Activated CD4-positive, alpha-beta T cell treated with anti-CD3 and anti-CD28 coated beads, Interleukin-2, amount 10 ng/mL, durations not matched to agents 7 days and 5 days (primary cell): ENCODE data around the gene SYNE1. TPM values are rescaled to one million over a fixed set of nuclear protein-coding genes. Genes with fewer than 3 reads are reported as not detected.

Experiments
- CTCF ChIA-PET: fragments of 350-600 bp; sonication (Branson Sonifier 250); formaldehyde crosslinking; loops from one replicate; lab custom pipeline; 2021; ENCODE audit warnings: antibody characterized with exemption; lab: Charles Lee
- POLR2A ChIA-PET: fragments of 350-600 bp; sonication (Branson Sonifier 250); formaldehyde crosslinking; loops from one replicate; lab custom pipeline; 2021; ENCODE audit warnings: antibody characterized with exemption; lab: Charles Lee
- DNase-seq: peaks from one replicate; pipeline ENCODE4 v3.0.0-alpha.2; 2020
- H3K27ac Mint-ChIP-seq: one replicate; pipeline ENCODE4 v1.8.0; 2021; ENCODE audit warnings: mild to moderate bottlenecking, moderate library complexity, mixed read lengths
- H3K27me3 Mint-ChIP-seq: one replicate; pipeline ENCODE4 v1.8.0; 2021; ENCODE audit warnings: mixed read lengths
- H3K36me3 Mint-ChIP-seq: one replicate; pipeline ENCODE4 v1.8.0; 2021; ENCODE audit warnings: low read depth, mixed read lengths
- H3K4me1 Mint-ChIP-seq: one replicate; pipeline ENCODE4 v1.8.0; 2021; ENCODE audit warnings: mixed read lengths
- H3K4me3 Mint-ChIP-seq: one replicate; pipeline ENCODE4 v1.8.0; 2021; ENCODE audit warnings: mild to moderate bottlenecking, moderate library complexity, mixed read lengths
- H3K9me3 Mint-ChIP-seq: one replicate; pipeline ENCODE4 v1.8.0; 2021; ENCODE audit warnings: mixed read lengths
- total RNA-seq, 2 experiments: library from RNA; stranded (reverse); gene quantifications; one replicate each; pipeline ENCODE4 v1.2.3, GENCODE V29; 2021

Gene SYNE1
- total RNA-seq, 2 experiments from 2014 or later = 98.4 to 99.3 TPM

DNA sequence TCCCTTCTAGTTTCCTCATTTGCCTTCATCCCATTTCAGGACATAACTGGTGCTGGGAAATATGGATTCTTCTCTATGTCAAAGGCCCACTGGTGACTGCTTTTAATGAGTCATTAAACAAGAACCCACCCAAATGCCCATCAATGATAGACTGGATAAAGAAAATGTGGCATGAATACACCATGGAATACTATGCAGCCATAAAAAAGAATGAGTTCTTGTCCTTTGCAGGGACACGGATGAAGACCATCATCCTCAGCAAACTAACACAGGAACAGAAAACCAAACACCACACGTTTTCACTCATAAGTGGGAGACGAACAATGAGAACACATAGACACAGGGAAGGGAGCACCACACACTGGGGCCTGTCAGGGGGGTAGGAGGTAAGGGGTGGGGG, 518.9 kb downstream of the SYNE1 start:
- no peaks in the 10 kb centered on the region for H3K9me3 Mint-ChIP-seq
- ChIA-PET POLR2A (no interaction called here), CTCF (no interaction called here)
- H3K27me3 Mint-ChIP-seq = no peaks in the 10 kb centered on the region
- H3K36me3 Mint-ChIP-seq = peaks cover 40% of the 10 kb centered on the region
- H3K4me3 Mint-ChIP-seq = no peak overlapping the region
- no peak overlapping the region for H3K27ac Mint-ChIP-seq
- no peak for DNase-seq
- peaks cover 13% of the 10 kb centered on the region for H3K4me1 Mint-ChIP-seq

DNA sequence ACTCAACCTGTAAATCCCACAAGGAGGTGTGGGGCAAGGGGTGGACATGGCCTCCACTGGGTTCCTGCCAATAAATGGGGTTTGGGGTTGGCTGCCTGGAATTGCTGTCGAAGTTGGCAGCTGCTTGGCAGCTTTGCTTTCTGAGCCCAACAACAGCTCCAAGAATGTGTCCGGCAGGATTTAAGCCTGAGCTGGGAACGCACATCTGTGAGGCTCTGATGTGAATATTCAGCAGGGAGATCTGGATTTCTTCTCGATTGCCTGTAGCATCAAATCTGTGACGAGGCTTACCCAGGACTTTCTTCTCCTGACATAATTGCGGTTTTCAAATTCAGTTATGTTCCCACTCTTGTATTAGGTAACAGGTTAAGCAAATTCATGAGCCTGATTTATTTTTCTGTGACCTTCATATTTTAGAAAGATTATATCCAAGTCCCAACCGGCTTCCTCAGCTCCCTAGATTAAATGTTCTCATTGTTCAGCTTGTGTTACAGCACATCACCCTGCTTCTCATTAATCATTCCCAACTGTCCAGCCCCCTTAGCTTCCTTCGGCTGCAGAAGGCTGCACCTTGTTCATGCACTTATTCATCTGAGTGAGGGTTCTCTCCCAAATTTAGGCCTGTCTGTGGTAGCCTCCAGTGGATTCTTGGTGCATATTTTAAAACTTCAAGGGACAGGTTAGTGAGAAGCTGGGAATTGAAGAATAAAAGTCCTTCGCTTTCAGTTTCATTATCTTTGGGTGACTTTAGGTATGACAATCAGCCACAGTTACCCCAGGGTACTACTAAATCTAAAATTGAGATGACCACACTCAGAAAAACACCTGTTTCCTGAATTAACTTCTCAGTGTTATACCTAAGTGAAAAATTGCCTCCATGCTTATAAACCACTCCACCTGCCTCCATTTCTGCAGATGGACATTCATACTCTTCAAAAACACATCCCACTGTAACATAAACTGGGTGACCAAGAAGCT, 519.7 kb downstream of the SYNE1 start:
- ChIA-PET CTCF (no interaction called here), POLR2A (no interaction called here)
- Mint-ChIP-seq H3K4me1 (peaks cover 13% of the 10 kb centered on the region), H3K4me3 (no peak overlapping the region), H3K27ac (no peak overlapping the region), H3K36me3 (peaks cover 40% of the 10 kb centered on the region), H3K9me3 (no peaks in the 10 kb centered on the region), H3K27me3 (no peaks in the 10 kb centered on the region)
- no peak for DNase-seq

DNA sequence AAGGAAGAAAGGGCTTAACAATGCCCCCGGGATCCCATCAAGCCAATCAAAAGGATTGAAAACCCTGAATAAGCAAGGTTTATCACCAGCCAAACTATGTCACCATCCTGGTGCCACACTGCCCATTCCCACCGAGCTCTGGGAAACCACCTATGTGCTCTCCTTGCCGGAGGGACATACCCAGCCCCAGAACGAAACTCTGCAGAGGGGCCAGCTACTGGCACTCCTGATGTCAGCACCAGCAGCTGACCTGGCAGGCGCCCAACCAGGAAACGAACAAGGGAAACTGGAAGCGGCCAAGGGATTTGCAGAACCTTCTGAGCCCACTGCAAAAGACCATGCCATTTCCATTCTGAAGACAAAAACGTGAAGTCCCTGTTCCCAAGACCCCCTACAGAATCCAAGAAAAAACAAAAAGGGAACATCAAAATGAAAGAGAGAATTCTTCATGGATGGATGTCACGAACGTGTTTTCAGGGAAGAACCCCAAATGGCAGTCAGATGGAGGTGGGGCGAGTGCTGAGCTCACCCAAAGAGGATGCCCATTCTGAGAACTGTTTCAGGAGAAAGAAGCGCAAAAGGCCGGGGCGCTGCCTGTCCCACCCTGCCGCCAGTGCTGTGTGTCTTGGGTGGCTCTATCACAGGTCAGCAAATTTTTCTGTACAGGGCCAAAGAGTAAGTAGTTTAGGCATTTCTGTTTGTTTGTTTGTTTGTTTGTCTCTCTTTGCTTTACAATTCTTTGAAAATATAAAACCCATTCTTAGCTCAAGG, 524.5 kb downstream of the SYNE1 start:
- Mint-ChIP-seq H3K9me3 (no peaks in the 10 kb centered on the region), H3K27me3 (peaks cover 4% of the 10 kb centered on the region), H3K4me3 (no peak overlapping the region), H3K27ac (no peak overlapping the region), H3K36me3 (no peaks in the 10 kb centered on the region), H3K4me1 (peaks cover 10% of the 10 kb centered on the region)
- no peak for DNase-seq
- ChIA-PET POLR2A (no interaction called here), CTCF (no interaction called here)

DNA sequence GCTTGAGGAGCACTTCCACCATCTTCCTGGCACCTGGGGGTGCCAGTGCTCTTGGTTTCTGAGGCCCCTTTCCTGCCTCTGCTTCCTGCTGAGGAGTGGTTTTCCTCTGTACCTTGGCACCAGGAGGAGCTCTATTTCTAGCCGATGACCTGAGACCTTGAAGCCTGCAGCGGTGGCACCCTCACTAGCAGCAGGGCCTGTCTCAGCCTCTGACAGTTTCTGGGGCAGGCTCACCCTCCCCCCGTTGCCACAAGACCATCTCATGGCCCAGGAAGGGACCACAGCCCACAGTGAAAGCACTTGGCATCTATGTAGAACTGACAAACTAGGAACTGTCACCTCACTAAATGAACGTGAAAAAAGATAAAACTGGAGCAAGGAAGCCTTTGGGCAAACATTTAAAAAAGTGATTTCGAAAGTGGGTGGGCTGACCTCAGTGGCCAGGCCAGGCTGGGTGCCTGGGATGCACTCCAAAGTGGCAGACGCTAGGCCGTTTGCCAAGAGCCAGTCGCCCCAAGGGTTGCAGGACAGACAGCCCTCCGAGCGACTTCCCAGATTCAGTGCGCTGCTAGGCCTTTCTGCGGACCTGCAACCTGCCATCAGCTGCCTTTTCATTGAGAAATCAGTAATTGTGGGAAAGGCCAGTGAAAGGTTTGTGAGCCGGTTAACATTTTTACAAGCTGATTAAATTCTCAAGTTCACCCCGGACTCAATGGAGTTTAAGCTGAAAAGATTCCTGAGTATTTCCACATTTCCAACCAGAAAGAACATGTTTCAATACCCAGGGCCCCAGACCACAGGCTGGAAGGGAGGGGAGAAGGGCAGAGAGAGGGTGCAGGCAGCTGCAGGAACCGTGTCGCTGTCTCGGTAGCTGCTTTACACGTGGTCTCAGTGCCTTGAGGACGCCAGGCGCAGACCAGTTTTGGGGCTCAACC, 526.0 kb downstream of the SYNE1 start:
- POLR2A ChIA-PET = no interaction called here
- Mint-ChIP-seq H3K36me3 (no peaks in the 10 kb centered on the region), H3K27me3 (peaks cover 4% of the 10 kb centered on the region), H3K4me3 (no peak overlapping the region), H3K9me3 (no peaks in the 10 kb centered on the region), H3K27ac (no peak overlapping the region), H3K4me1 (peaks cover 4% of the 10 kb centered on the region)
- CTCF ChIA-PET = interaction anchor here (0.6 kb wide), 1 partner anchor 28 kb away, joined by 3 read pairs; no protein-coding TSS in a partner anchor
- DNase-seq = no peak

DNA sequence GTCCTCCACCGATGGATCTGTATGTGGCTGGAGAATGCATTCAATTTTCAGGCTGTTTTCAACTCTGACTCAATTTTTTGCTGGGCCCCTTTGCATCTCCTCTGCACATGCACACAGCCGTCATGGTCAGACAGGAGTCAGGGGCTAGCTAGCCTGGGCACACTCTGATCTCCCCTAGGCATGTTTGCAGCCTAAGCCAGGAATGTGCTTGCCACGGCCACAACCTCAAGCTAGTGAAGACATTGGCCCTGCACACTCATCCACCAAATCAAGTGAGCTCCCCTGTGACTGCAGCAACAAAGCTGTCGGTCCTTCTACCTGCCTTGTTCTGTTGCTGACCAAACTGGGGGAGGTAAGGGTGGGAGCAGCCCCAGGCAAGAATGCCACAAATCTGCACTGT, 529.2 kb downstream of the SYNE1 start:
- Mint-ChIP-seq H3K9me3 (no peaks in the 10 kb centered on the region), H3K4me1 (peaks cover 4% of the 10 kb centered on the region), H3K4me3 (no peak overlapping the region), H3K36me3 (no peaks in the 10 kb centered on the region), H3K27me3 (peaks cover 4% of the 10 kb centered on the region), H3K27ac (no peak overlapping the region)
- DNase-seq = no peak
- ChIA-PET CTCF (no interaction called here), POLR2A (no interaction called here)

DNA sequence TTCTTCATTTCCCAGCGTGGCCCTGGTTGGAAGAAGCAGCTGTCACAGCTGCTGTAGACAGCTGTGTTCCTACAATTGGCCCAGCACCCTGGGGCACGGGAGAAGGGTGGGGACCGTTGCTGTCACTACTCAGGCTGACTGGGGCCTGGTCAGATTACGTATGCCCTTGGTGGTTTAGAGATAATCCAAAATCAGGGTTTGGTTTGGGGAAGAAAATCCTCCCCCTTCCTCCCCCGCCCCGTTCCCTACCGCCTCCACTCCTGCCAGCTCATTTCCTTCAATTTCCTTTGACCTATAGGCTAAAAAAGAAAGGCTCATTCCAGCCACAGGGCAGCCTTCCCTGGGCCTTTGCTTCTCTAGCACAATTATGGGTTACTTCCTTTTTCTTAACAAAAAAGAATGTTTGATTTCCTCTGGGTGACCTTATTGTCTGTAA, 537.0 kb downstream of the SYNE1 start:
- POLR2A ChIA-PET = no interaction called here
- no peak for DNase-seq
- no peaks in the 10 kb centered on the region for H3K9me3 Mint-ChIP-seq
- H3K27ac Mint-ChIP-seq = no peak overlapping the region
- CTCF ChIA-PET = interaction anchor here (1.1 to 1.5 kb wide), 2 partner anchors 10 to 30 kb away, joined by 3 read pairs; no protein-coding TSS in a partner anchor
- H3K4me3 Mint-ChIP-seq = no peak overlapping the region
- H3K36me3 Mint-ChIP-seq = no peaks in the 10 kb centered on the region
- no peaks in the 10 kb centered on the region for H3K4me1 Mint-ChIP-seq
- H3K27me3 Mint-ChIP-seq = no peaks in the 10 kb centered on the region

DNA sequence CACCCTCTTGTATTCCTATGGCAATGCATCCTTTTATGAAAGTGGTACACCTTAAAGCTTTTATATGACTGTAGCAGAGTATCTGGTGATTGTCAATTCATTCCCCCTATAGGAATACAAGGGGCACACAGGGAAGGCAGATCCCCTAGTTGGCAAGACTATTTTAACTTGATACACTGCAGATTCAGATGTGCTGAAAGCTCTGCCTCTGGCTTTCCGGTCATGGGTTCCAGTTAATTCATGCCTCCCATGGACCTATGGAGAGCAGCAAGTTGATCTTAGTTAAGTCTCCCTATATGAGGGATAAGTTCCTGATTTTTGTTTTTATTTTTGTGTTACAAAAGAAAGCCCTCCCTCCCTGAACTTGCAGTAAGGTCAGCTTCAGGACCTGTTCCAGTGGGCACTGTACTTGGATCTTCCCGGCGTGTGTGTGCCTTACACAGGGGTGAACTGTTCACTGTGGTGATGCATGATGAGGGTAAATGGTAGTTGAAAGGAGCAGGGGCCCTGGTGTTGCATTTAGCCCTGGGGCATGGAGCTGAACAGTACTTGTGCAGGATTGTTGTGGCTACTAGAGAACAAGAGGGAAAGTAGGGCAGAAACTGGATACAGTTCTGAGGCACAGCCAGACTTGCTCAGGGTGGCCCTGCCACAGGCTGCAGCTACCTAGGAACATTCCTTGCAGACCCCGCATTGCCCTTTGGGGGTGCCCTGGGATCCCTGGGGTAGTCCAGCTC, 537.5 kb downstream of the SYNE1 start:
- Mint-ChIP-seq H3K9me3 (no peaks in the 10 kb centered on the region), H3K27ac (no peak overlapping the region), H3K4me1 (no peaks in the 10 kb centered on the region), H3K4me3 (no peak overlapping the region), H3K36me3 (no peaks in the 10 kb centered on the region), H3K27me3 (no peaks in the 10 kb centered on the region)
- ChIA-PET CTCF (interaction anchor here (0.7 to 1.5 kb wide), 3 partner anchors 9 to 409 kb away, joined by 3 read pairs; no protein-coding TSS in a partner anchor), POLR2A (no interaction called here)
- no peak for DNase-seq

DNA sequence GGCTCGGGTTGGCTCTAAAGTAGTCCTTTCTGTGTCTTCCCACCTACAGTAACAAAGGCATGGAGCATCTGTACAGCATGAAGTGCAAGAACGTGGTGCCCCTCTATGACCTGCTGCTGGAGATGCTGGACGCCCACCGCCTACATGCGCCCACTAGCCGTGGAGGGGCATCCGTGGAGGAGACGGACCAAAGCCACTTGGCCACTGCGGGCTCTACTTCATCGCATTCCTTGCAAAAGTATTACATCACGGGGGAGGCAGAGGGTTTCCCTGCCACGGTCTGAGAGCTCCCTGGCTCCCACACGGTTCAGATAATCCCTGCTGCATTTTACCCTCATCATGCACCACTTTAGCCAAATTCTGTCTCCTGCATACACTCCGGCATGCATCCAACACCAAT, 538.5 kb downstream of the SYNE1 start:
- Mint-ChIP-seq H3K36me3 (no peaks in the 10 kb centered on the region), H3K4me3 (no peak overlapping the region), H3K27ac (no peak overlapping the region), H3K27me3 (no peaks in the 10 kb centered on the region), H3K4me1 (no peaks in the 10 kb centered on the region), H3K9me3 (no peaks in the 10 kb centered on the region)
- ChIA-PET CTCF (interaction anchor here (1.5 kb wide), 1 partner anchor 8 kb away, joined by 3 read pairs; no protein-coding TSS in a partner anchor), POLR2A (no interaction called here)
- DNase-seq = no peak

DNA sequence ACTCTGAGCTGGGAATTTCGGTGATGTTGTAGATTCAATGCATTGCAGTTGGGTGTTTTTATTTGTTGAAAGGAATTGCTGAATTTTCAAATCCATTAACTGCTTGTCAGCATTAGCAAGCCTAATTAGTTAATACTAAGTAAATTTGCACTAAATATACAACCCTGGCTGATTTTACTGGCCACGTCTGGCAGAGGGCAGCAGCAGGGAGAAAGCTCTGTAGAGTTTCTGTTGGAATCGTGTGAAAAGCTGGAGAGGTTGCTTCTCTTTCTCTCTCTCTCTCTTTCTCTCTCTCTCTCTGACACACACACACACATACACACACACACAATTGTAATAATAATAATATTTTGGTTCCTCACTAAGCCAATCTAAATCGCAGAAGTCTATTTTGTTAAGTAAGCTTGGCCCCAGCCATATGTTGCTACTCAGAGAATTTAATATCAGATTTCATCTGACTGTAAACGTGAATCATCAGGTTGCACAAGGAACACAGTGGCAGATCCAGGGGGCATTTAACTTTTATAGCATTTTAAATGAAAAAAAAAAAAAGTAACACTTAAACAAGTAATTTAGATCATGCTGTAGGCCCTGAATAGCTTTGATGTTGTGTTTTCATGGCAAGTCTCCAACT, 540.2 kb downstream of the SYNE1 start:
- Mint-ChIP-seq H3K4me3 (no peak overlapping the region), H3K27ac (no peak overlapping the region), H3K4me1 (no peaks in the 10 kb centered on the region), H3K9me3 (no peaks in the 10 kb centered on the region), H3K27me3 (no peaks in the 10 kb centered on the region), H3K36me3 (no peaks in the 10 kb centered on the region)
- ChIA-PET CTCF (no interaction called here), POLR2A (no interaction called here)
- no peak for DNase-seq

DNA sequence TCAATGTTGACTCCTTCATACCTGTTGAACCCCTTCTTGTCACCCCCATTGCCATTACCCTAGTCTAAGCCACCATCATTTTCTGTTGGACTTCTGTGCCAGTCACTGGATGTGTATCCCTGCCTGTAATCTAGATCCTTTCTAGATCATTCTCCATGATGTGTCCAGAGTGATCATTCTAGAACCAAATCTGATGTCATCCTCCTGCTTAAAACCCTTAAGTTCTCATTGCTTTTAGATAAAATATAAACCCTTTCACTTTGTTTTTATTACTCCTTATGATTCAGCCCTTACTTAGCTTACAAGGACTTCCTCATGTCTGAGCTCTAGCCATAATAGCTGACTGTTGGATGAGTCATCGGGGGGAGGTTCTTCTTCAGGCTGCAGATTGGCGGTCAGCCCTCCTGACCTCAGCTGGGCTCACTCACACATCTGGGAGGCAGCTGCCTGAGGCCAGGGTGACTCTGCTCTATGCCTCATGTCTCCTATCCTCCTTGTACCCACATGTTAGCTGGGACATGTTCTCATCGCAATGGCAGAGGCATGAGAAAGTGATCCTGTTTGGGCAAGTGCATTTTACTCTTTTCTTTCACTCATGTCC, 542.1 kb downstream of the SYNE1 start:
- CTCF ChIA-PET = no interaction called here
- no peak overlapping the region for H3K27ac Mint-ChIP-seq

DNA sequence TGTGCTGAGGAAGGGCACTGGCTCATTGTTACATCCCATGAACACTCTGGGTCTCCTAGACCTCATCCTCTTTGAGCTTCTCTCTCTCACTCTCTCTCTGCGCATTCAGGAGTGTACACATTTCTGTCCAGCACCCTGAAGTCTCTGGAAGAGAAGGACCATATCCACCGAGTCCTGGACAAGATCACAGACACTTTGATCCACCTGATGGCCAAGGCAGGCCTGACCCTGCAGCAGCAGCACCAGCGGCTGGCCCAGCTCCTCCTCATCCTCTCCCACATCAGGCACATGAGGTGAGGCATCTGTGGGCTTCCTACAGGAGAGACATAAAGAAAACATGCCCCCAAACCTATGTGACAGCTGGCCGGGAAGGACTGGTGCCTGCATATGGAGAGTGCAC, 542.9 kb downstream of the SYNE1 start:
- CTCF ChIA-PET = no interaction called here
- H3K4me1 Mint-ChIP-seq = no peaks in the 10 kb centered on the region
- H3K9me3 Mint-ChIP-seq = no peaks in the 10 kb centered on the region
- H3K36me3 Mint-ChIP-seq = no peaks in the 10 kb centered on the region
- no peaks in the 10 kb centered on the region for H3K27me3 Mint-ChIP-seq
- H3K27ac Mint-ChIP-seq = no peak overlapping the region
- no peak for DNase-seq
- H3K4me3 Mint-ChIP-seq = no peak overlapping the region
- POLR2A ChIA-PET = no interaction called here

More for the DNA sequence above, 542.1 kb downstream of the SYNE1 start:
- POLR2A ChIA-PET = no interaction called here
- Mint-ChIP-seq H3K36me3 (no peaks in the 10 kb centered on the region), H3K27me3 (no peaks in the 10 kb centered on the region), H3K4me3 (no peak overlapping the region), H3K4me1 (no peaks in the 10 kb centered on the region), H3K9me3 (no peaks in the 10 kb centered on the region)
- DNase-seq = no peak
